BJ (cell line): ENCODE data around the gene ACAD11. TPM values are rescaled to one million over a fixed set of nuclear protein-coding genes. Genes with fewer than 3 reads are reported as not detected.

Source experiments
- CTCF ChIA-PET: fragments of 350-600 bp; formaldehyde crosslinking; extraction: SDS; loops from one replicate; lab custom pipeline; 2021; ENCODE audit warnings: antibody characterized with exemption, inconsistent platforms; lab: Yijun Ruan, JAX
- POLR2A ChIA-PET: fragments of 300-600 bp; sonication (Branson Sonifier 250); formaldehyde crosslinking; extraction: SDS; loops from one replicate; lab custom pipeline; 2021; ENCODE audit warnings: antibody characterized with exemption; lab: Charles Lee
- DNase-seq: peaks from one replicate; pipeline ENCODE4 v3.0.0-alpha.2; 2011; ENCODE audit warnings: low read depth
- H3K27me3 ChIP-seq: 2 replicates; pipeline ENCODE4 v1.6.0; 2011; ENCODE audit warnings: low read length; ENCODE audit not compliant: control insufficient read depth, insufficient read depth
- H3K36me3 ChIP-seq: 2 replicates; pipeline ENCODE4 v1.5.1; 2011; ENCODE audit warnings: low read length; ENCODE audit not compliant: control insufficient read depth, insufficient read depth
- H3K4me3 ChIP-seq: 2 replicates; pipeline ENCODE4 v1.5.1; 2011; ENCODE audit warnings: low read depth, mild to moderate bottlenecking, control low read depth, low read length
- CTCF ChIP-seq: IDR thresholded peaks from 2 replicates; pipeline ENCODE4 v1.5.1; 2011; ENCODE audit warnings: low read depth, mild to moderate bottlenecking, control low read depth, inconsistent platforms, low read length, moderate library complexity; ENCODE audit not compliant: insufficient read depth
- polyA plus RNA-seq: library from polyadenylated mRNA; depleted of rRNA; stranded (reverse); fragments of >200 nt; gene quantifications from 2 replicates; pipeline ENCODE4 v1.2.3, GENCODE V29; 2011

ACAD11 gene
- polyA plus RNA-seq, 1 experiment = 19.6 TPM

DNA sequence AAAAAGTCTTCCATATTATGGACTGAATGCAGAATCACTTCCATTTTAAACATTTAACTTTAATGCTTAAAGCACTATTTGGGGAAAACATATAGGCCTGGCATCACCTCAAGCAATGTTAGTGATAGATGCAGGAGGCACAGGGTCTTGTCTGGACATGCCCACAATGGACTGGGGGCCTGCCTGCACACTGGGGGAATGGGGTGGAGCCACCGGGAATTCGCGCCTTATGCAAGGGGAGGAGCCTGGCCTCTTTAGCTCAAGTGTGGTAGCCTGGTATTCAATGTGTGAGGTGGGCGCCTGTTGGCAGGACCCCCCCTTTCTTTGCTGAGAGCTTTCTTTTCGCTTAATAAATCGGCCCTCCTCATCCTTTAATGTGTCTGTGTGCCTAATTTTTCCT, 32.7 kb downstream of the ACAD11 start:
- DNase-seq = no peak
- Histone ChIP-seq H3K27me3 (no peaks in the 10 kb centered on the region), H3K4me3 (no peak overlapping the region), H3K36me3 (peaks cover 2% of the 10 kb centered on the region; the same call in 1 of the 2 replicates)
- TF ChIP-seq CTCF = no peak
- CTCF ChIA-PET = interaction anchor here (0.7 to 1.4 kb wide), 3 partner anchors 16 to 35 kb away, joined by 3 to 4 read pairs (median 3); no protein-coding TSS in a partner anchor
- POLR2A ChIA-PET = no interaction called here

GRCh38 chr3:132625613-132626012, 34.0 kb downstream of the ACAD11 start:
- no peak for TF ChIP-seq CTCF
- Histone ChIP-seq H3K27me3 (no peaks in the 10 kb centered on the region), H3K4me3 (no peak overlapping the region), H3K36me3 (peaks cover 2% of the 10 kb centered on the region; the same call in 1 of the 2 replicates)
- no peak for DNase-seq
- ChIA-PET CTCF (interaction anchor here (0.8 to 1.9 kb wide), 5 partner anchors 57 to 98 kb away, joined by 3 to 4 read pairs (median 3); no protein-coding TSS in a partner anchor), POLR2A (no interaction called here)

GRCh38 chr3:132624790-132625189, 34.8 kb downstream of the ACAD11 start:
- no peak for TF ChIP-seq CTCF
- no peak for DNase-seq
- ChIA-PET CTCF (interaction anchor here (1.9 kb wide), 1 partner anchor 88 kb away, joined by 4 read pairs; no protein-coding TSS in a partner anchor), POLR2A (no interaction called here)
- H3K27me3 ChIP-seq = no peaks in the 10 kb centered on the region
- peaks cover 2% of the 10 kb centered on the region; the same call in 1 of the 2 replicates for H3K36me3 ChIP-seq
- H3K4me3 ChIP-seq = no peak overlapping the region

GRCh38 chr3:132623646-132624045, 36.0 kb downstream of the ACAD11 start:
- DNase-seq = no peak
- POLR2A ChIA-PET = interaction anchor here (0.6 kb wide), 2 partner anchors 88 to 118 kb away, joined by 3 to 5 read pairs; no protein-coding TSS in a partner anchor
- Histone ChIP-seq H3K27me3 (no peaks in the 10 kb centered on the region), H3K4me3 (no peak overlapping the region), H3K36me3 (peaks cover 2% of the 10 kb centered on the region; the same call in 1 of the 2 replicates)
- CTCF ChIA-PET = no interaction called here
- no peak for TF ChIP-seq CTCF

DNA sequence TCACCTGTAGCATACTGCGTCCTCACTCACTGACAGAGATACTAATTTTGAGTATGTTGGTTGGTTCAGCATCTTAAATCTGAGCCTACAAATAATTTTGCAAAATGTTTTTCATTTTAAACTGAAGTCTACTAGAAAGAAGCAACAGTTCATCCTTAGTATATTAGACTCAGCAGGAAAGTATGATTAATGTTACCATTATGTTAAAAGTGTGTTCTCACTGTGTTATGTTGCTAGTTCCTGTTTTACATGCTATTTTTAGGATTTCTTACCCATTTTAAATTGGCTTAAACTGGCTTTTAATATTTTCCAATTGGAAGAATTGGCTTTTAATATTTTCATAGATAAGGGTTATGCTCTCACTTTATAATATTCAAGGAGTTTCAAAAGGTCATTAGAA, 36.8 kb downstream of the ACAD11 start:
- ChIA-PET CTCF (no interaction called here), POLR2A (no interaction called here)
- no peak for TF ChIP-seq CTCF

More for the DNA sequence above, 36.8 kb downstream of the ACAD11 start:
- H3K27me3 ChIP-seq = no peaks in the 10 kb centered on the region
- H3K36me3 ChIP-seq = peaks cover 2% of the 10 kb centered on the region; the same call in 1 of the 2 replicates
- no peak overlapping the region for H3K4me3 ChIP-seq
- DNase-seq = no peak
